ENCODE measurements around the gene SLC25A15. TPM values are rescaled to one million over a fixed set of nuclear protein-coding genes. Genes with fewer than 3 reads are reported as not detected.
A peak's percentile ranks its signal among the peaks of the same experiment; 100 is the strongest.
"Not testable (repeated sequence)": the region's sequence is repeated elsewhere in the genome, so short reads cannot be mapped to it uniquely, and the experiment has no call there.

The SLC25A15 gene
- total RNA-seq, 1 experiment from 2014 or later: 22.0 TPM

GRCh38 chr13:40784540-40784939, 4.9 kb upstream of the SLC25A15 start:
- no peak for ATAC-seq

GRCh38 chr13:40786568-40786996, 2.8 kb upstream of the SLC25A15 start:
- DNase-seq (no peak), ATAC-seq (no peak)
- Histone ChIP-seq H3K9me2 (replicated peaks; ENCODE audit: low read length) (no peaks in the 10 kb centered on the region), H3K79me2 (ENCODE audit: low read length) (peaks cover 16% of the 10 kb centered on the region), H3K27me3 (ENCODE audit: low read length) (no peaks in the 10 kb centered on the region), H3K36me3 (ENCODE audit: low read depth, low read length) (no peaks in the 10 kb centered on the region), H3K4me1 (ENCODE audit: insufficient read depth, low read length) (no peaks in the 10 kb centered on the region), H2AFZ (ENCODE audit: low read length) (no peak overlapping the region), H3K4me2 (ENCODE audit: low read length) (no peak overlapping the region), H4K20me1 (ENCODE audit: low read length) (no peaks in the 10 kb centered on the region), H3F3A (ENCODE audit: low read length, unreplicated experiment) (no peaks in the 10 kb centered on the region), H3K9ac (ENCODE audit: low read length) (no peak overlapping the region), H3K4me3 (ENCODE audit: low read length) (no peak overlapping the region), H3K27ac (ENCODE audit: low read length) (no peak overlapping the region), H3K9me3 (ENCODE audit: low read length) (no peaks in the 10 kb centered on the region)
- ChIA-PET POLR2A (ENCODE audit: unreplicated experiment) (no interaction called here), CTCF (no interaction called here)
- TF ChIP-seq EZH2phosphoT487 (IDR thresholded peaks at IDR 0.05; ENCODE audit: borderline replicate concordance, low read length) (no peak), EZH2 (IDR thresholded peaks at IDR 0.05; ENCODE audit: low read length, unreplicated experiment) (no peak)
- no TSS peak for BruUV-seq (replicated peaks)
- intact Hi-C loops (cut with micrococcal nuclease): no loop called here

More at GRCh38 chr13:40784540-40784939, 4.9 kb upstream of the SLC25A15 start:
- no peak for TF ChIP-seq CTCF (conservative IDR thresholded peaks at IDR 0.05; ENCODE audit: low read depth, low read length)
- ChIA-PET POLR2A (ENCODE audit: unreplicated experiment) (no interaction called here), CTCF (no interaction called here)
- BruUV-seq (replicated peaks): no TSS peak
- Histone ChIP-seq H4K20me1 (ENCODE audit: low read length) (no peaks in the 10 kb centered on the region), H3K9me2 (replicated peaks; ENCODE audit: low read length) (no peaks in the 10 kb centered on the region), H3K27me3 (ENCODE audit: low read length) (no peaks in the 10 kb centered on the region), H3K9ac (ENCODE audit: low read length) (no peak overlapping the region), H3K9me3 (ENCODE audit: low read length) (no peaks in the 10 kb centered on the region), H3K4me3 (ENCODE audit: low read length) (no peak overlapping the region), H3K4me2 (ENCODE audit: low read length) (no peak overlapping the region), H3K27ac (ENCODE audit: low read length) (no peak overlapping the region), H3K79me2 (ENCODE audit: low read length) (no peaks in the 10 kb centered on the region), H3F3A (ENCODE audit: low read length, unreplicated experiment) (no peaks in the 10 kb centered on the region), H3K36me3 (ENCODE audit: low read depth, low read length) (no peaks in the 10 kb centered on the region), H3K4me1 (ENCODE audit: insufficient read depth, low read length) (no peaks in the 10 kb centered on the region), H2AFZ (ENCODE audit: low read length) (no peak overlapping the region)
- intact Hi-C loops (cut with micrococcal nuclease): no loop called here
- no peak for DNase-seq

- Histone ChIP-seq H2AFZ (ENCODE audit: low read length) (no peak overlapping the region), H3K9me3 (ENCODE audit: low read length) (no peaks in the 10 kb centered on the region), H3K9me2 (replicated peaks; ENCODE audit: low read length) (no peaks in the 10 kb centered on the region), H3K4me1 (ENCODE audit: insufficient read depth, low read length) (no peaks in the 10 kb centered on the region), H3K4me3 (ENCODE audit: low read length) (no peak overlapping the region), H3K36me3 (ENCODE audit: low read depth, low read length) (no peaks in the 10 kb centered on the region), H3K79me2 (ENCODE audit: low read length) (peaks cover 21% of the 10 kb centered on the region), H3K27me3 (ENCODE audit: low read length) (no peaks in the 10 kb centered on the region), H3K27ac (ENCODE audit: low read length) (no peak overlapping the region), H3F3A (ENCODE audit: low read length, unreplicated experiment) (no peaks in the 10 kb centered on the region), H4K20me1 (ENCODE audit: low read length) (no peaks in the 10 kb centered on the region), H3K4me2 (ENCODE audit: low read length) (no peak overlapping the region), H3K9ac (ENCODE audit: low read length) (no peak overlapping the region)
- ATAC-seq (no peak), DNase-seq (no peak)
- ChIA-PET POLR2A (ENCODE audit: unreplicated experiment) (no interaction called here), CTCF (no interaction called here)
- no peak for TF ChIP-seq EZH2phosphoT487 (IDR thresholded peaks at IDR 0.05; ENCODE audit: borderline replicate concordance, low read length)
- no peak for TF ChIP-seq EZH2 (IDR thresholded peaks at IDR 0.05; ENCODE audit: low read length, unreplicated experiment)
- TF ChIP-seq CTCF (conservative IDR thresholded peaks at IDR 0.05; ENCODE audit: low read depth, low read length): no peak
- no TSS peak for BruUV-seq (replicated peaks)
- intact Hi-C loops (cut with micrococcal nuclease): no loop called here
These were observed 2.3 kb upstream of the SLC25A15 start for GRCh38 chr13:40787062-40787461.

- H3K4me1 ChIP-seq (ENCODE audit: insufficient read depth, low read length); POLR2A ChIA-PET (ENCODE audit: unreplicated experiment); ATAC-seq; DNase-seq; H3K9me3 ChIP-seq (ENCODE audit: low read length); H3K36me3 ChIP-seq (ENCODE audit: low read depth, low read length); H3K9me2 ChIP-seq (replicated peaks; ENCODE audit: low read length); intact Hi-C loops (cut with micrococcal nuclease); H4K20me1 ChIP-seq (ENCODE audit: low read length); H3F3A ChIP-seq (ENCODE audit: low read length, unreplicated experiment); H3K27me3 ChIP-seq (ENCODE audit: low read length): not testable (repeated sequence)
- Histone ChIP-seq H3K27ac (ENCODE audit: low read length) (peak overlapping the region; percentile 30; the same call in 1 of the 2 replicates), H3K4me3 (ENCODE audit: low read length) (peak overlapping the region; percentile 80), H3K79me2 (ENCODE audit: low read length) (peaks cover 24% of the 10 kb centered on the region), H3K9ac (ENCODE audit: low read length) (peak overlapping the region; percentile 80), H3K4me2 (ENCODE audit: low read length) (peak overlapping the region; percentile 97), H2AFZ (ENCODE audit: low read length) (peak overlapping the region; percentile 96)
- BruUV-seq (replicated peaks): TSS peak; percentile 89
- CTCF ChIA-PET: interaction anchor here (0.6 to 1.7 kb wide), 3 partner anchors 11 to 632 kb away, joined by 3 to 5 read pairs (median 4); no protein-coding TSS in a partner anchor
These were observed 704 bp upstream of the SLC25A15 start for GRCh38 chr13:40788540-40789274.
